HepG2 (cell line): ENCODE measurements around the gene ABHD10. TPM values are rescaled to one million over a fixed set of nuclear protein-coding genes. Genes with fewer than 3 reads are reported as not detected.

Source experiments
- ASH2L ChIP-seq: fragments of 300-600, 200-600 bp; sonication (generic); IDR thresholded peaks from 2 replicates; pipeline ENCODE4 v1.7.0; 2017; ENCODE audit warnings: low read depth, mild to moderate bottlenecking, moderate library complexity, mixed read lengths, low read length; ENCODE audit not compliant: insufficient read length
- ATF7-NPFF ChIP-seq: sonication (generic); formaldehyde crosslinking; IDR thresholded peaks from 2 replicates; pipeline ENCODE4 v1.8.1; 2023; ENCODE audit warnings: mild to moderate bottlenecking, low read depth, missing genetic modification reagents, moderate library complexity
- CEBPG ChIP-seq: IDR thresholded peaks from 2 replicates; pipeline ENCODE4 v1.6.1; 2016
- CREM ChIP-seq, 2 experiments: sonication (generic) in 1 of 2; formaldehyde crosslinking in 1 of 2; IDR thresholded peaks; 2 replicates each; pipeline versions ENCODE4 v1.4.0 to v1.6.1; 2016 to 2020; ENCODE audit warnings: antibody characterized with exemption in 1 of 2, mild to moderate bottlenecking in 1 of 2, missing genetic modification reagents in 1 of 2
- MAFK ChIP-seq, 2 experiments: IDR thresholded peaks in 1 of 2; conservative IDR thresholded peaks in 1 of 2; 2 replicates each; pipeline ENCODE4 v1.6.1; 2011; ENCODE audit warnings: improper control_type of control experiment in 2 of 2, low read length in 2 of 2
- NRL ChIP-seq: sonication (generic); formaldehyde crosslinking; IDR thresholded peaks from 2 replicates; pipeline ENCODE4 v1.5.0; 2020; ENCODE audit warnings: missing genetic modification reagents, mild to moderate bottlenecking, moderate library complexity, borderline replicate concordance
- PHF20 ChIP-seq: sonication (generic); formaldehyde crosslinking; IDR thresholded peaks from 2 replicates; pipeline ENCODE4 v1.5.0; 2020; ENCODE audit warnings: mild to moderate bottlenecking, missing genetic modification reagents
- PHF21A ChIP-seq: sonication (generic); formaldehyde crosslinking; IDR thresholded peaks from 2 replicates; pipeline ENCODE4 v1.5.0; 2020; ENCODE audit warnings: mild to moderate bottlenecking, missing genetic modification reagents
- RAD21 ChIP-seq: fragments of 450-650 bp; formaldehyde crosslinking; IDR thresholded peaks from 2 replicates; pipeline ENCODE4 v1.5.0; 2020; ENCODE audit warnings: mild to moderate bottlenecking
- SAP130 ChIP-seq: IDR thresholded peaks from 2 replicates; pipeline ENCODE4 v1.6.1; 2016; ENCODE audit warnings: low read depth
- STAG1 ChIP-seq: sonication (generic); formaldehyde crosslinking; IDR thresholded peaks from 2 replicates; pipeline ENCODE4 v1.4.0; 2020; ENCODE audit warnings: missing genetic modification reagents
- XRCC5 ChIP-seq: fragments of 200-400 bp; formaldehyde crosslinking; optimal IDR thresholded peaks from 2 replicates; pipeline ENCODE3; 2017; ENCODE audit warnings: mild to moderate bottlenecking, low read length
- ZBTB21 ChIP-seq: sonication (generic); formaldehyde crosslinking; IDR thresholded peaks from 2 replicates; pipeline ENCODE4 v1.4.0; 2020; ENCODE audit warnings: missing genetic modification reagents
- ZNF431 ChIP-seq: sonication (generic); formaldehyde crosslinking; IDR thresholded peaks from 2 replicates; pipeline ENCODE4 v1.9.0; 2022; ENCODE audit warnings: missing genetic modification reagents, low read depth, mild to moderate bottlenecking, borderline replicate concordance
- ZNF652 ChIP-seq: IDR thresholded peaks from 2 replicates; pipeline ENCODE4 v1.6.1; 2016; ENCODE audit warnings: low read depth, borderline replicate concordance
- polyA plus RNA-seq, 8 experiments: library from polyadenylated mRNA; depleted of rRNA in 3 of 8; stranded (reverse) in 7 of 8; unstranded in 1 of 8; fragments of >200 nt; fragmentation: Illumina TruSeq in 4 of 8; extraction: Trizol in 4 of 8; gene quantifications; 2 replicates each; pipeline versions ENCODE4 v1.2.1 to v1.2.3, GENCODE V29; 2011 to 2016; ENCODE audit warnings: low read depth in 4 of 8, missing spikeins in 1 of 8, mixed read lengths in 1 of 8; ENCODE audit not compliant: insufficient read depth in 1 of 8
- total RNA-seq, 5 experiments: library from RNA; depleted of rRNA; stranded (reverse); fragments of >200 nt; fragmentation: Illumina TruSeq; extraction: Trizol; gene quantifications; 2 replicates each; pipeline ENCODE4 v1.2.3, GENCODE V29; 2016; ENCODE audit warnings: low read depth in 1 of 5
- TF ChIP-seq, protein P1 (sequence below): IDR thresholded peaks from 2 replicates; pipeline ENCODE4 v1.6.1; 2016; ENCODE audit warnings: mild to moderate bottlenecking
- TF ChIP-seq, protein P2 (sequence below): fragments of 450-650 bp; IDR thresholded peaks from 2 replicates; pipeline ENCODE4 v1.6.1; 2017
- TF ChIP-seq, protein P3 (sequence below): sonication (generic); formaldehyde crosslinking; IDR thresholded peaks from 2 replicates; pipeline ENCODE4 v1.5.0; 2020; ENCODE audit warnings: missing genetic modification reagents
- TF ChIP-seq, protein P4 (sequence below): sonication (generic); formaldehyde crosslinking; IDR thresholded peaks from 2 replicates; pipeline ENCODE4 v1.5.1; 2020; ENCODE audit warnings: mild to moderate bottlenecking, missing genetic modification reagents, moderate library complexity
- TF ChIP-seq, protein P5 (sequence below): sonication (generic); formaldehyde crosslinking; IDR thresholded peaks from 2 replicates; pipeline ENCODE4 v1.5.0; 2020; ENCODE audit warnings: mild to moderate bottlenecking, missing genetic modification reagents, moderate library complexity

Gene ABHD10
- total and polyA plus RNA-seq, 2 of the 13 experiments (the other 11 are each of a cell fraction or from before 2014, with no cell fraction given) = 22.8 to 50.2 TPM

DNA sequence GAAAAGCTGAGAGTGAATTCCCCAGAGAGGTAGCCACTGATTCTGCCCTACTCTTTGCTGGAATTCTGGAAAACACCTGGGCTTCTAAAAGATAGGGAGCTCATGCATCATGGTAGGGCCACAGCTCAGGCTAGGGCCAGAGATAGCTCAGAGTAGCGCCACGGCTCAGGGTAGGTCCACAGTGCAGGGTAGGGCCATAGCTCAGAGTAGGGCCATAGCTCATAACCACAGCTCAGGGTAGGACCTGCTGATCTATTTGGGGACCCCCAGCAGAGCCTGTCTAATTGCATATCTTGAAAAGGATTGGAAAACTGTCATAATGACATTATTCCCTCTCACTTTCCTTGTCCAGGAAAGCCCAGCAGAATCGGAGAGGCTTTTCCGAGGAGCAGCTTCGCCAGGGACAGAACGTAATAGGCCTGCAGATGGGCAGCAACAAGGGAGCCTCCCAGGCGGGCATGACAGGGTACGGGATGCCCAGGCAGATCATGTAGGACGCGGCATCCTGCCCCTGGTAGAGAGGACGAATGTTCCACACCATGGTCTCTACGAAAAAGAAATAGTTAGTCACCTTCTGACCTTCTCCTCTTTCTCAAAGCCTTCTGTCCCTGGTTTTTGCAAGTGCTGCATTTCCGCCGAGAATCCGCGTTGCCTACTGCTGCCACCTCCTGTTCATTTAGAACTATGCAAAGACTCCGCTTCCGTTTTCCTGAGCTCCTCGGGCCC lies 34.4 kb downstream of the ABHD10 start (continued):
- TF ChIP-seq XRCC5 = peak; percentile 75
- TF ChIP-seq, protein P1, sequence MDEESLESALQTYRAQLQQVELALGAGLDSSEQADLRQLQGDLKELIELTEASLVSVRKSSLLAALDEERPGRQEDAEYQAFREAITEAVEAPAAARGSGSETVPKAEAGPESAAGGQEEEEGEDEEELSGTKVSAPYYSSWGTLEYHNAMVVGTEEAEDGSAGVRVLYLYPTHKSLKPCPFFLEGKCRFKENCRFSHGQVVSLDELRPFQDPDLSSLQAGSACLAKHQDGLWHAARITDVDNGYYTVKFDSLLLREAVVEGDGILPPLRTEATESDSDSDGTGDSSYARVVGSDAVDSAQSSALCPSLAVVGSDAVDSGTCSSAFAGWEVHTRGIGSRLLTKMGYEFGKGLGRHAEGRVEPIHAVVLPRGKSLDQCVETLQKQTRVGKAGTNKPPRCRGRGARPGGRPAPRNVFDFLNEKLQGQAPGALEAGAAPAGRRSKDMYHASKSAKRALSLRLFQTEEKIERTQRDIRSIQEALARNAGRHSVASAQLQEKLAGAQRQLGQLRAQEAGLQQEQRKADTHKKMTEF (CRISPR knock-in tag) = 0 out of 2 replicates have a peak, but pooled peaks have one; percentile 20
- TF ChIP-seq, protein P2, sequence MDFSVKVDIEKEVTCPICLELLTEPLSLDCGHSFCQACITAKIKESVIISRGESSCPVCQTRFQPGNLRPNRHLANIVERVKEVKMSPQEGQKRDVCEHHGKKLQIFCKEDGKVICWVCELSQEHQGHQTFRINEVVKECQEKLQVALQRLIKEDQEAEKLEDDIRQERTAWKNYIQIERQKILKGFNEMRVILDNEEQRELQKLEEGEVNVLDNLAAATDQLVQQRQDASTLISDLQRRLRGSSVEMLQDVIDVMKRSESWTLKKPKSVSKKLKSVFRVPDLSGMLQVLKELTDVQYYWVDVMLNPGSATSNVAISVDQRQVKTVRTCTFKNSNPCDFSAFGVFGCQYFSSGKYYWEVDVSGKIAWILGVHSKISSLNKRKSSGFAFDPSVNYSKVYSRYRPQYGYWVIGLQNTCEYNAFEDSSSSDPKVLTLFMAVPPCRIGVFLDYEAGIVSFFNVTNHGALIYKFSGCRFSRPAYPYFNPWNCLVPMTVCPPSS = no peak
- no peak for TF ChIP-seq ZNF652 (CRISPR knock-in tag)
- no peak for TF ChIP-seq CREM (IDR thresholded peaks at IDR 0.05)
- TF ChIP-seq CREM (CRISPR knock-in tag; IDR thresholded peaks at IDR 0.05) = no peak
- 0 out of 2 replicates have a peak, but pooled peaks have one; percentile 34 for TF ChIP-seq NRL
- TF ChIP-seq, protein P3, sequence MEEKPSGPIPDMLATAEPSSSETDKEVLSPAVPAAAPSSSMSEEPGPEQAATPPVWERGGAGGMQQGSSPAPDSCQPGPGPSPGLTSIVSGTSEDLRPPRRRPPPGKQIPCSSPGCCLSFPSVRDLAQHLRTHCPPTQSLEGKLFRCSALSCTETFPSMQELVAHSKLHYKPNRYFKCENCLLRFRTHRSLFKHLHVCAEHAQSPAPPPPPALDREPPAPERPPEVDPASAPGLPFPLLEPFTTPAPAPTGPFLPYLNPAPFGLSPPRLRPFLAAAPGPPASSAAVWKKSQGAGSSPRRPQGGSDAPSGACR (CRISPR knock-in tag) = no peak
- TF ChIP-seq PHF20 (CRISPR knock-in tag) = no peak
- TF ChIP-seq ASH2L = peak; percentile 26
- TF ChIP-seq ZNF431 (CRISPR knock-in tag) = no peak
- TF ChIP-seq ATF7-NPFF (CRISPR knock-in tag) = no peak
- TF ChIP-seq STAG1 (CRISPR knock-in tag) = peak; percentile 79
- TF ChIP-seq SAP130 (CRISPR knock-in tag) = peak; percentile 18; the same call in 1 of the 2 replicates
- no peak for TF ChIP-seq CEBPG
- peak; percentile 38; the same call in 1 of the 2 replicates for TF ChIP-seq PHF21A (CRISPR knock-in tag)
- no peak for TF ChIP-seq ZBTB21 (CRISPR knock-in tag)
- TF ChIP-seq MAFK (conservative IDR thresholded peaks at IDR 0.05 in 1 of 2, IDR thresholded peaks at IDR 0.05 in 1 of 2; ENCODE audit: low read length in 2 of 2) = peak; percentile 69 to 80
- TF ChIP-seq, protein P4, sequence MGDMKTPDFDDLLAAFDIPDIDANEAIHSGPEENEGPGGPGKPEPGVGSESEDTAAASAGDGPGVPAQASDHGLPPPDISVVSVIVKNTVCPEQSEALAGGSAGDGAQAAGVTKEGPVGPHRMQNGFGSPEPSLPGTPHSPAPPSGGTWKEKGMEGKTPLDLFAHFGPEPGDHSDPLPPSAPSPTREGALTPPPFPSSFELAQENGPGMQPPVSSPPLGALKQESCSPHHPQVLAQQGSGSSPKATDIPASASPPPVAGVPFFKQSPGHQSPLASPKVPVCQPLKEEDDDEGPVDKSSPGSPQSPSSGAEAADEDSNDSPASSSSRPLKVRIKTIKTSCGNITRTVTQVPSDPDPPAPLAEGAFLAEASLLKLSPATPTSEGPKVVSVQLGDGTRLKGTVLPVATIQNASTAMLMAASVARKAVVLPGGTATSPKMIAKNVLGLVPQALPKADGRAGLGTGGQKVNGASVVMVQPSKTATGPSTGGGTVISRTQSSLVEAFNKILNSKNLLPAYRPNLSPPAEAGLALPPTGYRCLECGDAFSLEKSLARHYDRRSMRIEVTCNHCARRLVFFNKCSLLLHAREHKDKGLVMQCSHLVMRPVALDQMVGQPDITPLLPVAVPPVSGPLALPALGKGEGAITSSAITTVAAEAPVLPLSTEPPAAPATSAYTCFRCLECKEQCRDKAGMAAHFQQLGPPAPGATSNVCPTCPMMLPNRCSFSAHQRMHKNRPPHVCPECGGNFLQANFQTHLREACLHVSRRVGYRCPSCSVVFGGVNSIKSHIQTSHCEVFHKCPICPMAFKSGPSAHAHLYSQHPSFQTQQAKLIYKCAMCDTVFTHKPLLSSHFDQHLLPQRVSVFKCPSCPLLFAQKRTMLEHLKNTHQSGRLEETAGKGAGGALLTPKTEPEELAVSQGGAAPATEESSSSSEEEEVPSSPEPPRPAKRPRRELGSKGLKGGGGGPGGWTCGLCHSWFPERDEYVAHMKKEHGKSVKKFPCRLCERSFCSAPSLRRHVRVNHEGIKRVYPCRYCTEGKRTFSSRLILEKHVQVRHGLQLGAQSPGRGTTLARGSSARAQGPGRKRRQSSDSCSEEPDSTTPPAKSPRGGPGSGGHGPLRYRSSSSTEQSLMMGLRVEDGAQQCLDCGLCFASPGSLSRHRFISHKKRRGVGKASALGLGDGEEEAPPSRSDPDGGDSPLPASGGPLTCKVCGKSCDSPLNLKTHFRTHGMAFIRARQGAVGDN (CRISPR knock-in tag) = peak; percentile 51
- TF ChIP-seq, protein P5, sequence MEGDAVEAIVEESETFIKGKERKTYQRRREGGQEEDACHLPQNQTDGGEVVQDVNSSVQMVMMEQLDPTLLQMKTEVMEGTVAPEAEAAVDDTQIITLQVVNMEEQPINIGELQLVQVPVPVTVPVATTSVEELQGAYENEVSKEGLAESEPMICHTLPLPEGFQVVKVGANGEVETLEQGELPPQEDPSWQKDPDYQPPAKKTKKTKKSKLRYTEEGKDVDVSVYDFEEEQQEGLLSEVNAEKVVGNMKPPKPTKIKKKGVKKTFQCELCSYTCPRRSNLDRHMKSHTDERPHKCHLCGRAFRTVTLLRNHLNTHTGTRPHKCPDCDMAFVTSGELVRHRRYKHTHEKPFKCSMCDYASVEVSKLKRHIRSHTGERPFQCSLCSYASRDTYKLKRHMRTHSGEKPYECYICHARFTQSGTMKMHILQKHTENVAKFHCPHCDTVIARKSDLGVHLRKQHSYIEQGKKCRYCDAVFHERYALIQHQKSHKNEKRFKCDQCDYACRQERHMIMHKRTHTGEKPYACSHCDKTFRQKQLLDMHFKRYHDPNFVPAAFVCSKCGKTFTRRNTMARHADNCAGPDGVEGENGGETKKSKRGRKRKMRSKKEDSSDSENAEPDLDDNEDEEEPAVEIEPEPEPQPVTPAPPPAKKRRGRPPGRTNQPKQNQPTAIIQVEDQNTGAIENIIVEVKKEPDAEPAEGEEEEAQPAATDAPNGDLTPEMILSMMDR (CRISPR knock-in tag) = peak; percentile 81
- peak; percentile 57 for TF ChIP-seq RAD21 (CRISPR knock-in tag)
